ENCODE measurements around the gene DCUN1D3.

GRCh38 chr16:20846030-20846429 is 54.1 kb downstream of the DCUN1D3 start:
- TF ChIP-seq CTCF (IDR thresholded peaks at IDR 0.05) (no peak), POLR2A (IDR thresholded peaks at IDR 0.05) (no peak)

Data from uterus (tissue), 2 donors.